GM13976 (cell line): ENCODE results near the gene KCNMA1.

ENCODE experiments used
- DNase-seq: peaks from one replicate; pipeline ENCODE4 v3.0.0; 2012; ENCODE audit warnings: low spot score
- CTCF ChIP-seq: IDR thresholded peaks from 2 replicates; pipeline ENCODE4 v1.5.1; 2012; ENCODE audit warnings: borderline replicate concordance, mild to moderate bottlenecking; ENCODE audit not compliant: insufficient read depth; ENCODE audit errors: extremely low read depth, missing control alignments, control extremely low read depth
- in situ Hi-C: fragments of 300-500 bp; cut with MboI; formaldehyde crosslinking; loops from one replicate; pipeline ENCODE4 v1.12.0; 2022; ENCODE audit warnings: low sequenced_read_pairs, mixed read lengths, inconsistent platforms; ENCODE audit not compliant: unreplicated experiment

Gene KCNMA1

GRCh38 chr10:76864922-76865321, 772.7 kb downstream of the KCNMA1 start:
- no peak for DNase-seq
- TF ChIP-seq CTCF, result no peak
- in situ Hi-C loops, result no loop called here

- DNase-seq, result no peak
- TF ChIP-seq CTCF, result no peak
- in situ Hi-C loops, result no loop called here
Observed at GRCh38 chr10:76858721-76859120, 778.9 kb downstream of the KCNMA1 start.

GRCh38 chr10:76840802-76841201, 796.8 kb downstream of the KCNMA1 start:
- in situ Hi-C loops, result no loop called here
- no peak for TF ChIP-seq CTCF
- DNase-seq, result no peak

- in situ Hi-C loops, result no loop called here
Observed at GRCh38 chr10:76839276-76839675, 798.3 kb downstream of the KCNMA1 start.

GRCh38 chr10:76830218-76830617, 807.4 kb downstream of the KCNMA1 start:
- DNase-seq, result no peak
- in situ Hi-C loops, result no loop called here
- no peak for TF ChIP-seq CTCF

More at GRCh38 chr10:76839276-76839675, 798.3 kb downstream of the KCNMA1 start:
- TF ChIP-seq CTCF, result no peak
- no peak for DNase-seq

- in situ Hi-C loops, result no loop called here
- TF ChIP-seq CTCF, result no peak
- DNase-seq, result no peak
Observed at GRCh38 chr10:76829724-76830123, 807.9 kb downstream of the KCNMA1 start.
